Lung (tissue), 12 donors: ENCODE data around the gene MMAB. TPM values are rescaled to one million over a fixed set of nuclear protein-coding genes. Genes with fewer than 3 reads are reported as not detected.

ENCODE experiments used
- ATAC-seq: fragments of 200-7000 bp; cut with Tn5 transposase; one replicate; pipeline ENCODE4 v1.9.1; 2020; ENCODE audit warnings: moderate number of reproducible peaks; ENCODE audit not compliant: insufficient read depth, low FRiP score
- DNase-seq, 3 donors: peaks; one replicate each; pipeline ENCODE4 v3.0.0-alpha.2; 2013 to 2017
- H3K27ac ChIP-seq, 2 donors: one replicate each; pipeline ENCODE4 v1.5.1; 2013; ENCODE audit warnings: mild to moderate bottlenecking in 2 of 2, moderate library complexity in 2 of 2, control low read depth in 1 of 2, inconsistent platforms in 1 of 2, low read depth in 1 of 2, low read length in 1 of 2
- H3K27me3 ChIP-seq, 3 donors: one replicate each; pipeline ENCODE4 v1.5.1; 2013; ENCODE audit warnings: low read length in 2 of 3; ENCODE audit not compliant: control insufficient read depth in 3 of 3, insufficient read depth in 3 of 3
- H3K36me3 ChIP-seq, 4 donors: one replicate each; pipeline ENCODE4 v1.5.1; 2013; ENCODE audit warnings: low read length in 4 of 4, mild to moderate bottlenecking in 1 of 4, moderate library complexity in 1 of 4; ENCODE audit not compliant: control insufficient read depth in 4 of 4, insufficient read depth in 4 of 4
- H3K4me1 ChIP-seq, 5 donors: one replicate each; pipeline ENCODE4 v1.5.1; 2013; ENCODE audit warnings: low read length in 5 of 5, mild to moderate bottlenecking in 2 of 5, moderate library complexity in 1 of 5; ENCODE audit not compliant: control insufficient read depth in 5 of 5, insufficient read depth in 5 of 5
- H3K4me3 ChIP-seq: one replicate; pipeline ENCODE4 v1.5.1; 2013; ENCODE audit warnings: mild to moderate bottlenecking, control low read depth, moderate library complexity
- H3K9ac ChIP-seq, 2 donors: one replicate each; pipeline ENCODE4 v1.5.1; 2013; ENCODE audit warnings: low read length in 2 of 2, control low read depth in 1 of 2; ENCODE audit not compliant: insufficient read depth in 1 of 2
- H3K9me3 ChIP-seq, 4 donors: one replicate each; pipeline ENCODE4 v1.5.1; 2013; ENCODE audit warnings: low read length in 3 of 4, mild to moderate bottlenecking in 1 of 4, moderate library complexity in 1 of 4; ENCODE audit not compliant: control insufficient read depth in 4 of 4, insufficient read depth in 3 of 4
- CTCF ChIP-seq: IDR thresholded peaks from 2 replicates; pipeline ENCODE4 v1.5.1; 2012; ENCODE audit warnings: mild to moderate bottlenecking; ENCODE audit errors: control extremely low read depth, extremely low read depth
- WGBS, 2 donors: extraction: QIAGEN DNeasy Blood & Tissue Kit; methylation state at CpG; one replicate each; pipeline ENCODE4 v1.1.7; 2013; 5-methylcytosine and 5-hydroxymethylcytosine counted together
- polyA plus RNA-seq, 2 donors: library from polyadenylated mRNA; stranded (reverse); fragments of 200-250 nt; gene quantifications; one replicate each; pipeline ENCODE4 v1.2.1, GENCODE V29; 2013
- total RNA-seq, 2 donors: library from RNA; depleted of rRNA in 1 of 2; stranded (reverse); fragments of >200 nt in 1 of 2; gene quantifications; one replicate each; pipeline ENCODE4 v1.2.1, GENCODE V29; 2014 to 2021
- donor health status: control.
- donor health status: control.
- donor health status: Bipolar disorder and iron deficiency.
- donor health status: healthy.
- donor health status: DM: yes; HTN: yes; CAD: no.

MMAB gene
- total and polyA plus RNA-seq, 4 donors, result 23.8 to 90.2 (median 77.9) TPM

GRCh38 chr12:109597414-109597794, 24.1 kb upstream of the MMAB start:
- ATAC-seq, result no peak
- H3K4me3 ChIP-seq, result no peak overlapping the region
- 56% methylated on average over 11 of the region's 11 CpGs for WGBS, 2 donors

GRCh38 chr12:109596418-109597244, 23.3 kb upstream of the MMAB start:
- ATAC-seq, result no peak

More at GRCh38 chr12:109597414-109597794, 24.1 kb upstream of the MMAB start:
- TF ChIP-seq CTCF, result no peak
- H3K4me1 ChIP-seq, result peaks cover 0 to 7% (median 3%) of the 10 kb centered on the region in 5 donors
- H3K27me3 ChIP-seq, result no peaks in the 10 kb centered on the region
- no peak for DNase-seq
- peaks cover 0 to 27% (median 10%) of the 10 kb centered on the region in 4 donors for H3K36me3 ChIP-seq
- no peaks in the 10 kb centered on the region for H3K9me3 ChIP-seq
- H3K9ac ChIP-seq, result no peak overlapping the region
- no peak overlapping the region for H3K27ac ChIP-seq

GRCh38 chr12:109595321-109595902, 22.1 kb upstream of the MMAB start:
- ATAC-seq (no peak), DNase-seq (no peak)
- Histone ChIP-seq H3K4me3 (no peak overlapping the region), H3K36me3 (peaks cover 0 to 30% (median 12%) of the 10 kb centered on the region in 4 donors), H3K27ac (no peak overlapping the region), H3K9me3 (no peaks in the 10 kb centered on the region), H3K27me3 (no peaks in the 10 kb centered on the region), H3K9ac (no peak overlapping the region), H3K4me1 (peaks cover 0 to 7% (median 3%) of the 10 kb centered on the region in 5 donors)
- 30 to 68% methylated on average over 10 of the region's 10 CpGs for WGBS, 2 donors
- TF ChIP-seq CTCF, result no peak

More at GRCh38 chr12:109596418-109597244, 23.3 kb upstream of the MMAB start:
- H3K27ac ChIP-seq, result no peak overlapping the region
- peaks cover 0 to 7% (median 3%) of the 10 kb centered on the region in 5 donors for H3K4me1 ChIP-seq
- peaks cover 0 to 27% (median 10%) of the 10 kb centered on the region in 4 donors for H3K36me3 ChIP-seq
- no peak overlapping the region for H3K4me3 ChIP-seq
- H3K9ac ChIP-seq, result no peak overlapping the region
- no peaks in the 10 kb centered on the region for H3K27me3 ChIP-seq
- DNase-seq, result no peak
- no peaks in the 10 kb centered on the region for H3K9me3 ChIP-seq
- WGBS, 2 donors, result 89 to 92% methylated on average over 24 of the region's 24 CpGs
- TF ChIP-seq CTCF, result no peak
